Measurements from ENCODE around the gene TLR9. TPM values are rescaled to one million over a fixed set of nuclear protein-coding genes. Genes with fewer than 3 reads are reported as not detected.

TLR9 gene
- total RNA-seq, 1 experiment from 2014 or later = not detected

DNA sequence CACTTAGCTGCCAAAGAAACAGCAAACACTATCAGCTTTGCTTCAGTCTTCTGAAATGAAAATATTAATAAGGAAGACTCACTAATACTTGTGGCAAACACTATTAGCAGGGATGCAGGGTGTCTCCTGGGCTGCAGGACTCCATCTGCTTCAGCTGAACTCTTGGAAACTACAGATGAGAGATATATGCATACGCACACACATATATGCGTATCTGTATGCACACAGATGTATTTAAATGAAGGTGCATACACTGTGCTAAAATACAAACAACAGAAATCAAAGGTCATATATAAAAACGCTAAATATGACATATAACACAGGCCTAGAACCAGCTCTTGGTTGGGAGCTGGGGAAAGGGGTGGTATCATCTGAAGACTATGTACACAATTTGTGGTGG is 30.7 kb upstream of the TLR9 start:
- ChIA-PET CTCF (interaction anchor here (0.8 to 1.6 kb wide), 2 partner anchors 36 to 129 kb away, joined by 3 to 4 read pairs; no protein-coding TSS in a partner anchor), POLR2A (no interaction called here)
- ATAC-seq (no peak), DNase-seq (ENCODE audit: low spot score) (no peak)
- Mint-ChIP-seq H3K27ac (no peak overlapping the region), H3K4me1 (no peaks in the 10 kb centered on the region), H3K4me3 (no peak overlapping the region), H3K36me3 (peaks cover 76% of the 10 kb centered on the region), H3K27me3 (ENCODE audit: low read depth) (no peaks in the 10 kb centered on the region), H3K9me3 (no peaks in the 10 kb centered on the region)
- TF ChIP-seq OVOL2 (CRISPR knock-in tag; IDR thresholded peaks at IDR 0.05; ENCODE audit: borderline replicate concordance) = no peak
- TF ChIP-seq, protein P1, sequence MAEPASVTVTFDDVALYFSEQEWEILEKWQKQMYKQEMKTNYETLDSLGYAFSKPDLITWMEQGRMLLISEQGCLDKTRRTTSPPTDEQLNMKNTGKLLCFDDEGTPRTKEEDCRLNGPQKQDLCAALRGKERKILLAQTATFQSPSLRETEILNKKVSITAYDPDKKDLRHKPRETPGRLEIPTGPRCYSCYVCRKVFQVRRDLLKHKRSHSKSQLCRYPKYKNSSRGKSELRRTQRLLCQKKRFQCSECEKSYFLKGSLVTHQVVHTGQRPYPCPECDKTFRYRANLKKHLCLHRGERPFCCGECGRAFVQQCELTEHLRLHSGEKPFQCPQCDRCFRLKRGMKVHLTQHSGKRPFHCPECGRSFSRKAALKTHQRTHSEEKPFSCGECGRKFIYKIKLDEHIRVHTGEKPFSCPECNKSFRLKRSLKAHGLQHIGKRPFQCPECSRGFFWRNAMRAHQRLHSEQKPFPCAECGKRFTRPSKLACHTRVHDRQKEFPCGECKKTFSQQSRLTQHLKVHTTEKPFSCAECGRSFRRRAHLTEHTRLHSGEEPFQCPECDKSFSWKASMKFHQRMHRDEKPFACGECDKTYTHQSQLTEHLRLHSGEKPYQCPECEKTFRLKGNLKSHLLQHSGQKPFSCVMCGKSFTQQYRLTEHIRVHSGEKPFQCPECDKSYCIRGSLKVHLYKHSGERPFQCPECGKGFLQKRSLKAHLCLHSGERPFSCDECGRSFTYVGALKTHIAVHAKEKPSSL (CRISPR knock-in tag; conservative IDR thresholded peaks at IDR 0.05) = no peak
- TF ChIP-seq NFE2L1 (CRISPR knock-in tag; IDR thresholded peaks at IDR 0.05) = no peak
- TF ChIP-seq PRRX2 (CRISPR knock-in tag; IDR thresholded peaks at IDR 0.05) = no peak
- TF ChIP-seq RELA (CRISPR knock-in tag; IDR thresholded peaks at IDR 0.05; ENCODE audit: borderline replicate concordance) = no peak
- TF ChIP-seq, protein P2, sequence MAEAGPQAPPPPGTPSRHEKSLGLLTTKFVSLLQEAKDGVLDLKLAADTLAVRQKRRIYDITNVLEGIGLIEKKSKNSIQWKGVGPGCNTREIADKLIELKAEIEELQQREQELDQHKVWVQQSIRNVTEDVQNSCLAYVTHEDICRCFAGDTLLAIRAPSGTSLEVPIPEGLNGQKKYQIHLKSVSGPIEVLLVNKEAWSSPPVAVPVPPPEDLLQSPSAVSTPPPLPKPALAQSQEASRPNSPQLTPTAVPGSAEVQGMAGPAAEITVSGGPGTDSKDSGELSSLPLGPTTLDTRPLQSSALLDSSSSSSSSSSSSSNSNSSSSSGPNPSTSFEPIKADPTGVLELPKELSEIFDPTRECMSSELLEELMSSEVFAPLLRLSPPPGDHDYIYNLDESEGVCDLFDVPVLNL (CRISPR knock-in tag; IDR thresholded peaks at IDR 0.05; ENCODE audit: borderline replicate concordance, low read depth) = no peak
- no peak for TF ChIP-seq ZNF219 (CRISPR knock-in tag; IDR thresholded peaks at IDR 0.05; ENCODE audit: borderline replicate concordance)

DNA sequence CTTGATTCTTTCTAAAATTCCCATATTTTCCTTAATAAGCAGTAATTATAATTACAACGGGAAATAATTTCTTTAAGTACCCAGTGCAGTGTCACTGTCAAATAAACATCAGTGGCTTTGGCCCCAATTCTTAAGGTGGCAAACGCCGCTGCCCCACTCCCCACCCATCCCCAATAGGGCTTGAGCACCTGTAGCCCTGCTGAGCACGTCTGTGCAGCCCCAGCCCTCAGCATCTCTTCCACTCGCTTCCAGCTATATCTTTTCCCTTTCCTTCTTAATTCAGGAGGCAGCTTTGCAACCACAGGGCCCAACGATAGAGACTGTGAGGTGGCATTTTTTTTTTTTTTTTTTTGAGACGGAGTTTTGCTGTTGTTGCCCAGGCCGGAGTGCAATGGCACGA is 29.2 kb upstream of the TLR9 start:
- TF ChIP-seq IRF2 (CRISPR knock-in tag; IDR thresholded peaks at IDR 0.05; ENCODE audit: borderline replicate concordance, low read depth) = no peak
- TF ChIP-seq ELF4 (CRISPR knock-in tag; IDR thresholded peaks at IDR 0.05; ENCODE audit: low read depth) = no peak
- TF ChIP-seq TP53 (CRISPR knock-in tag; IDR thresholded peaks at IDR 0.05) = no peak
- no peak for TF ChIP-seq NFE2L1 (CRISPR knock-in tag; IDR thresholded peaks at IDR 0.05)
- TF ChIP-seq, protein P3, sequence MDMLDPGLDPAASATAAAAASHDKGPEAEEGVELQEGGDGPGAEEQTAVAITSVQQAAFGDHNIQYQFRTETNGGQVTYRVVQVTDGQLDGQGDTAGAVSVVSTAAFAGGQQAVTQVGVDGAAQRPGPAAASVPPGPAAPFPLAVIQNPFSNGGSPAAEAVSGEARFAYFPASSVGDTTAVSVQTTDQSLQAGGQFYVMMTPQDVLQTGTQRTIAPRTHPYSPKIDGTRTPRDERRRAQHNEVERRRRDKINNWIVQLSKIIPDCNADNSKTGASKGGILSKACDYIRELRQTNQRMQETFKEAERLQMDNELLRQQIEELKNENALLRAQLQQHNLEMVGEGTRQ (CRISPR knock-in tag; IDR thresholded peaks at IDR 0.05) = no peak
- no peak for TF ChIP-seq TEAD4 (CRISPR knock-in tag; IDR thresholded peaks at IDR 0.05)
- no peak for TF ChIP-seq ZNF416 (CRISPR knock-in tag; IDR thresholded peaks at IDR 0.05)
- no peak for TF ChIP-seq FOXK1 (CRISPR knock-in tag; IDR thresholded peaks at IDR 0.05)
- TF ChIP-seq SOX15 (CRISPR knock-in tag; IDR thresholded peaks at IDR 0.05) = no peak
- no peak for TF ChIP-seq ZNF396 (CRISPR knock-in tag; IDR thresholded peaks at IDR 0.05; ENCODE audit: borderline replicate concordance)
- TF ChIP-seq, protein P4, sequence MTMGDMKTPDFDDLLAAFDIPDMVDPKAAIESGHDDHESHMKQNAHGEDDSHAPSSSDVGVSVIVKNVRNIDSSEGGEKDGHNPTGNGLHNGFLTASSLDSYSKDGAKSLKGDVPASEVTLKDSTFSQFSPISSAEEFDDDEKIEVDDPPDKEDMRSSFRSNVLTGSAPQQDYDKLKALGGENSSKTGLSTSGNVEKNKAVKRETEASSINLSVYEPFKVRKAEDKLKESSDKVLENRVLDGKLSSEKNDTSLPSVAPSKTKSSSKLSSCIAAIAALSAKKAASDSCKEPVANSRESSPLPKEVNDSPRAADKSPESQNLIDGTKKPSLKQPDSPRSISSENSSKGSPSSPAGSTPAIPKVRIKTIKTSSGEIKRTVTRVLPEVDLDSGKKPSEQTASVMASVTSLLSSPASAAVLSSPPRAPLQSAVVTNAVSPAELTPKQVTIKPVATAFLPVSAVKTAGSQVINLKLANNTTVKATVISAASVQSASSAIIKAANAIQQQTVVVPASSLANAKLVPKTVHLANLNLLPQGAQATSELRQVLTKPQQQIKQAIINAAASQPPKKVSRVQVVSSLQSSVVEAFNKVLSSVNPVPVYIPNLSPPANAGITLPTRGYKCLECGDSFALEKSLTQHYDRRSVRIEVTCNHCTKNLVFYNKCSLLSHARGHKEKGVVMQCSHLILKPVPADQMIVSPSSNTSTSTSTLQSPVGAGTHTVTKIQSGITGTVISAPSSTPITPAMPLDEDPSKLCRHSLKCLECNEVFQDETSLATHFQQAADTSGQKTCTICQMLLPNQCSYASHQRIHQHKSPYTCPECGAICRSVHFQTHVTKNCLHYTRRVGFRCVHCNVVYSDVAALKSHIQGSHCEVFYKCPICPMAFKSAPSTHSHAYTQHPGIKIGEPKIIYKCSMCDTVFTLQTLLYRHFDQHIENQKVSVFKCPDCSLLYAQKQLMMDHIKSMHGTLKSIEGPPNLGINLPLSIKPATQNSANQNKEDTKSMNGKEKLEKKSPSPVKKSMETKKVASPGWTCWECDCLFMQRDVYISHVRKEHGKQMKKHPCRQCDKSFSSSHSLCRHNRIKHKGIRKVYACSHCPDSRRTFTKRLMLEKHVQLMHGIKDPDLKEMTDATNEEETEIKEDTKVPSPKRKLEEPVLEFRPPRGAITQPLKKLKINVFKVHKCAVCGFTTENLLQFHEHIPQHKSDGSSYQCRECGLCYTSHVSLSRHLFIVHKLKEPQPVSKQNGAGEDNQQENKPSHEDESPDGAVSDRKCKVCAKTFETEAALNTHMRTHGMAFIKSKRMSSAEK (CRISPR knock-in tag; IDR thresholded peaks at IDR 0.05; ENCODE audit: borderline replicate concordance) = no peak
- TF ChIP-seq, protein P5, sequence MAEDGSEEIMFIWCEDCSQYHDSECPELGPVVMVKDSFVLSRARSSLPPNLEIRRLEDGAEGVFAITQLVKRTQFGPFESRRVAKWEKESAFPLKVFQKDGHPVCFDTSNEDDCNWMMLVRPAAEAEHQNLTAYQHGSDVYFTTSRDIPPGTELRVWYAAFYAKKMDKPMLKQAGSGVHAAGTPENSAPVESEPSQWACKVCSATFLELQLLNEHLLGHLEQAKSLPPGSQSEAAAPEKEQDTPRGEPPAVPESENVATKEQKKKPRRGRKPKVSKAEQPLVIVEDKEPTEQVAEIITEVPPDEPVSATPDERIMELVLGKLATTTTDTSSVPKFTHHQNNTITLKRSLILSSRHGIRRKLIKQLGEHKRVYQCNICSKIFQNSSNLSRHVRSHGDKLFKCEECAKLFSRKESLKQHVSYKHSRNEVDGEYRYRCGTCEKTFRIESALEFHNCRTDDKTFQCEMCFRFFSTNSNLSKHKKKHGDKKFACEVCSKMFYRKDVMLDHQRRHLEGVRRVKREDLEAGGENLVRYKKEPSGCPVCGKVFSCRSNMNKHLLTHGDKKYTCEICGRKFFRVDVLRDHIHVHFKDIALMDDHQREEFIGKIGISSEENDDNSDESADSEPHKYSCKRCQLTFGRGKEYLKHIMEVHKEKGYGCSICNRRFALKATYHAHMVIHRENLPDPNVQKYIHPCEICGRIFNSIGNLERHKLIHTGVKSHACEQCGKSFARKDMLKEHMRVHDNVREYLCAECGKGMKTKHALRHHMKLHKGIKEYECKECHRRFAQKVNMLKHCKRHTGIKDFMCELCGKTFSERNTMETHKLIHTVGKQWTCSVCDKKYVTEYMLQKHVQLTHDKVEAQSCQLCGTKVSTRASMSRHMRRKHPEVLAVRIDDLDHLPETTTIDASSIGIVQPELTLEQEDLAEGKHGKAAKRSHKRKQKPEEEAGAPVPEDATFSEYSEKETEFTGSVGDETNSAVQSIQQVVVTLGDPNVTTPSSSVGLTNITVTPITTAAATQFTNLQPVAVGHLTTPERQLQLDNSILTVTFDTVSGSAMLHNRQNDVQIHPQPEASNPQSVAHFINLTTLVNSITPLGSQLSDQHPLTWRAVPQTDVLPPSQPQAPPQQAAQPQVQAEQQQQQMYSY (CRISPR knock-in tag; IDR thresholded peaks at IDR 0.05) = no peak
- TF ChIP-seq CBFB (CRISPR knock-in tag; IDR thresholded peaks at IDR 0.05; ENCODE audit: low read depth) = no peak
- TF ChIP-seq PRRX2 (CRISPR knock-in tag; IDR thresholded peaks at IDR 0.05) = no peak
- TF ChIP-seq OVOL2 (CRISPR knock-in tag; IDR thresholded peaks at IDR 0.05; ENCODE audit: borderline replicate concordance) = no peak
- TF ChIP-seq ZNF232 (CRISPR knock-in tag; IDR thresholded peaks at IDR 0.05) = no peak
- TF ChIP-seq NR2C2 (CRISPR knock-in tag; IDR thresholded peaks at IDR 0.05) = no peak
- ChIA-PET POLR2A (interaction anchor here (0.7 kb wide), 1 partner anchor 49 kb away, joined by 3 read pairs; no protein-coding TSS in a partner anchor), CTCF (interaction anchor here (1.4 to 2.8 kb wide), 3 partner anchors 23 to 130 kb away, joined by 4 to 11 read pairs (median 8); no protein-coding TSS in a partner anchor)
- H3K27me3 Mint-ChIP-seq (ENCODE audit: low read depth) = no peaks in the 10 kb centered on the region
- no peak for DNase-seq (ENCODE audit: low spot score)
- H3K27ac Mint-ChIP-seq = no peak overlapping the region
- no peak overlapping the region for H3K4me3 Mint-ChIP-seq
- ATAC-seq = no peak
- H3K4me1 Mint-ChIP-seq = no peaks in the 10 kb centered on the region
- H3K36me3 Mint-ChIP-seq = peaks cover 60% of the 10 kb centered on the region
- H3K9me3 Mint-ChIP-seq = no peaks in the 10 kb centered on the region
